HG02852 (cell line): ENCODE measurements around the gene MAP3K21.

Experiments used
- ATAC-seq: cut with Tn5 transposase; IDR thresholded peaks from one replicate; pipeline ENCODE4 v1.9.1; 2021; ENCODE audit warnings: mild to moderate bottlenecking, moderate library complexity; ENCODE audit not compliant: unreplicated experiment

The MAP3K21 gene

DNA sequence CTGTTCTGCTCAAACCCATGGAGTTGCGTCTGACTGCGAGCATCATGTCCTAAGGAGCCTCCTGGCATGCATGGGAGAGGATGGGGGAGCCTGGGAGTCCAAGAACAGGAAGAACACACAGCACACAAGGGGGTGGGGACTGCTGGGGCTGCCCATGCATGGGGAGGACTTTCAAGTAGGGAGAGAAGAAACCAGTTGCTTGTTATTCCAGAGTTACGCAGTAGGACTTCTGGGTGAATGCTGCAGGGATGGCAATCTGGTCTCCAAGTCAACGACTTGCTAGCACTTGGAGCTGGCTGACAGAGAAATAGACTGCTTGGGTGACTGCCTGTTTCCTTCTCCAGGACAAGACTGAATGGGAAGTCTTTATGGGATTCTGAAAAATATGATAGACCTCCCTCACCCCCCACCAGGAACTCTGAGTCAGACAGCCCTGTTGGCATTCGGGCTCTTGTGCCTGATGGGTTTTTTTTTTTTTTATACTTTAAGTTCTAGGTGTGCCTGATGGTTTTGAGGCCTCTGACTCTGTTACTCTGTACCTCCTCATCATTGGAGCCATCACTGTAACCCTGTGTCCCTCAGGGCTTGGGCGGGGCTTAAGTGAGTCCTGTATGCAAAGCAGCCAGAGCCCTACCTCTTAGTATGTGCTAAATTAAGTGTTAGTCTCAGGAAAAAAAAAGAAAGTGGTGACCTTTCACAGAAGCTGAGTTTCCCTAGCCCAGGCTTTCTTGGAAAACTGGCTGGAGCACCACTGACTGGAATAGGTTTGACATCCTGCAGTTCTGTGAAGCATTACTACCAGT, 30.3 kb downstream of the MAP3K21 start:
- no peak for ATAC-seq

DNA sequence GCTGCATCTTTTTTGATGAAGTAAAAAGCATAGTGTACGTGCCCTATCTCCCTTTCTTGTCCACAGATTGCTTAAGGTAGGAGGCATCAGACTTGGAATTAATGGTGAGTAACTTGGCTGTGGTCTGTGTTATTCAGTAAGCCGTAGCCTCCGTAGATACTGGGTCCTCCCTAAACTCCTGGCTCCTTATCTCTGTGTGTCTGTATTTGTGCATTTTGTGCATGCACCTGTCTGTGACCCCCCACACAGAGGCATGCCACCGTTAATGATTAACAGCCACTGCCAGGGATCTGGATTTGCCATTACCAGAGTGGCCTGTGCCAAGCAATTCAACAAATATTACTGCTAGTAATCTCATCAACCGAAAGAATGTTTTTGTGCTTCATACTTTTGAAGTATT, 31.9 kb downstream of the MAP3K21 start:
- no peak for ATAC-seq

DNA sequence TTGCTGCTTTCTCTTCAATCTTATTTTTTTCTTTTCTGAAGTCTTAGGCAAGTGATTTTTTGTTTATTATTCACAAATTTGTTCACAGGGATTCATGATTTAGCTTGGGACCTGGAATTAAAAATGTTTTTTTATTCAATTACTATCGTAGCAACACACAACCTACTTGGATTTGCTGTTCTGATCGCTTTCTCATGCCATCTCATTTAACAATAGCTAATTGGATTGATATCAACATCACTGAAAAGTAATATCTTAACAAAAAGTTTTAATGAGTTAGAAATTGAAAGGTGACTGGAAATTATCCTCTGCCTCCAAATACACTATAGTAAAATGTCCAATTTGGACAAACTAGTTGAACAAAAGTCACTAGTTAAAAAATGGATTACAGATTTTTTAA, 32.4 kb downstream of the MAP3K21 start:
- no peak for ATAC-seq

DNA sequence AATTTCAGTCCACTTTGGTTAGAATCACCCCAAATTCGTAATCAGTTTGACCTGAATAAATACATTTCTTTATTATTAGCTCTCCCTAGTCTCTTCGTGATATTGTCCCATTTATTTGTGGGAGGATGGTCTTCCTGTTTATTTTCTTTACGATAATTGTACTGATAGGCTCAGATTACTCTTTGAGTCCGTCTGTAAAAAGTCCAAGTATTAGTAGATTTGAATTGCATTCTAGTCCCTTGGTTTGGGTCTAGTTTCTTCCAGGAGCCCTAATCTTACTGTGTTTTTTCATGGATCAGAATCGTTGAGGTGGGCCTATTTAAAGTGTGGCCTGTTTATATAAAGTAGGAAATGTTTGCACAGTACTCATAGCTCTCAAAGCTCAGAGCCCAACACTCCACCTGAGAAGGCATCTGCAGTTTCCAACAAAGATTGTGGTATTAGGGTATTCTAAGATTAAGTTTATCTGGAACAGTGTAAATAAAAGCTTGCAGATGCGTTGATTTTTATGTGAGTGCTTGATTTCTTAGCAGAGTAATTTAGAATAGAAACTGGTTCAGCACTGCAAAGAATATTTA, 33.1 kb downstream of the MAP3K21 start:
- no peak for ATAC-seq

DNA sequence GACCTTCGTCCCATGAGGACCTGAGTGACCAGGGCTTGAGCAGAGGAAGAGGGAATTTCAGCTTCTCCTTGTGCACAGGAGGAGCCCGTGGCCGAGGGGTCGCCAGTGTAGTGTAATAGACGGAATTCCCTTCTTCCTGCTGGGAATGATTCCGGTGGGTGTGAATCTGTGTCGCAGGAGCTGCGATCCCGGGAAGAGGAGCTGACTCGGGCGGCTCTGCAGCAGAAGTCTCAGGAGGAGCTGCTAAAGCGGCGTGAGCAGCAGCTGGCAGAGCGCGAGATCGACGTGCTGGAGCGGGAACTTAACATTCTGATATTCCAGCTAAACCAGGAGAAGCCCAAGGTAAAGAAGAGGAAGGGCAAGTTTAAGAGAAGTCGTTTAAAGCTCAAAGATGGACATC, 34.4 kb downstream of the MAP3K21 start:
- no peak for ATAC-seq

DNA sequence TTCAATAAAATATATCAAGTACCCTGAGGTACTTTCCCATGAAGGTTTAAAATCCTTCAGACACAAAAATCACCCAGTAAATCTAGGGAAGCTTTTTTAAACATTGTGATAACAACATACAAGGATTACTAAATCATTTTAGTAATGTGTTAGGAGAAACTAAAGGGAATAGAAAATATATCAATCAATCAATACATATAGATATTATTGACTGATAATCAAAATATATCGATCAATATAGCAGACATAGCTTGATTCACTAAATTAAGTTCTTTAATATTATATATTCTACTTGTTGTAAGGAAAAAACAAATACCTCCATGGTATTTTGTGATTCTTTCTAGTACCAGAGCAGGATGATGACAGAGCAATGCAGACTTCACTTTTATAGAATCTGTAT, 35.2 kb downstream of the MAP3K21 start:
- no peak for ATAC-seq

DNA sequence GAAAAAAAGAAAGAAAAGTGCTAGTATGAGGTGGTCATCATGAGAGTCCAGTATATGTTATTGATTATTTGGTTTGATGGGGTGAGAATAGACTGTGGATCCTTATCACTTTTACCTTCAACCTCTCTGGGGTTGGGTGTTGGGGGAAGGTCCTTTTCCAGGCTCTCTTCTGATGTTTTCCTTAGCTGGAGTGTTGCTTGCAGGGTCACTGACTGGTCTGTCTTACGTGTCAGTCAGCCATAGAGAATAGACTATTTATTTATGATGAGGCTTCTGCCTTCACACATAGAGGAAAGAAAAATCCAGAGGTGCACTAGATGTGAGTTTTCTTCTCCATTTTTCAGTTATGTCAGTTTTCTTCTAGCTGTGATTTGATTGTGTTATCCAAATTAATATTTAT, 36.5 kb downstream of the MAP3K21 start:
- no peak for ATAC-seq

DNA sequence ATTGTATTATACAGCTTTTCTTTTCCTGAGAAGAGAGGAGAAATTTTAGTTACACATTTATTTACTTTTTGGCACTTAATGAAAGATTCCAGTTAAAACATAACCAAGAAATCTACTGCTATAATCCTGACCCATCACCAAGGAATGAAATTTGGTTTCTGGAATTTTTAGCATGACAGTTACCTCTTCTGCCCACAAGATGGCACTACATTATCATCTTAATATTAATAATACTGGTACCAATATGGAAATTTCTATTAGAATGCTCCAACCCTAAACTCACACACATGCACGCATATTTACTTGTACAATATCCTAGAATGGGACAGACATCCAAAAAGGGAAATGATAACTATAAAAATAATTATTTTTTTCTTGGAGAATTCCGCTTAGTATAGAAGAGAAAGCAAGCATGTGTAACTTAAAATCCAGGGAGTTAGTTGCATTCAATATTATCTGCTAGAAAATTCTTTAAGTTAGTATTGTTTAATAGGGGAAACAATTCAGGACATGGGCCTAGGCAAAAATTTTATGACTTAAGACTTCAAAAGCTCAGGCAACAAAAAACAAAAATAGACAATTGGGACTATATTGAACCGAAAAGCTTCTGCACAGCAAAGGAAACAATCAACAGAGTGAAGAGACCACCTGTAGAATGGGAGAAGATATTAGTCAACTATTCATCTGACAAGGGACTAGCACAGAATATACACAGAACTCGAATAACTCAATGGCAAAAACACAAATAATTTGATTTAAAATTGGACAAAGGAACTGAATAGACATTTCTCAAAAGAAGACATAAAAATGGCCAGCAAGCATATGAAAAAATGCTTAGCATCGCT, 37.4 kb downstream of the MAP3K21 start:
- no peak for ATAC-seq

DNA sequence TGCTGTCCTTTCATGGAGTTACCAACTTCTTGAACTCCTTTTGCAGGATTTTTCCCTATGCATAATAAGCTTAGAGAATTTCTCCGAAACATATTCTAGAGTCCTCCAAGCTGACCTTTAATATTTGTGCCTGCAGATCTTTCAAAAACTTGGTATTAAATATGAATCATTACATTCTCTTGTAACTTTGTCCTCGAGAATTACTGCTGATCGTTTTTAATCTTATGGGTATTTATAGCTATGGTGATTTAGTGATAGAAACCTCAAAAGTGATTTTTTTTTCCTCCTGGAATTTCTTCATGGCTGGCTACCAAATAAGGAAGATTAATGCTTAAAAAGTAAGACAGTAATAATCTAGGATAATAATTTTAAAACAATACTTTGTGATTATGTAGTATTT, 39.1 kb downstream of the MAP3K21 start:
- no peak for ATAC-seq

DNA sequence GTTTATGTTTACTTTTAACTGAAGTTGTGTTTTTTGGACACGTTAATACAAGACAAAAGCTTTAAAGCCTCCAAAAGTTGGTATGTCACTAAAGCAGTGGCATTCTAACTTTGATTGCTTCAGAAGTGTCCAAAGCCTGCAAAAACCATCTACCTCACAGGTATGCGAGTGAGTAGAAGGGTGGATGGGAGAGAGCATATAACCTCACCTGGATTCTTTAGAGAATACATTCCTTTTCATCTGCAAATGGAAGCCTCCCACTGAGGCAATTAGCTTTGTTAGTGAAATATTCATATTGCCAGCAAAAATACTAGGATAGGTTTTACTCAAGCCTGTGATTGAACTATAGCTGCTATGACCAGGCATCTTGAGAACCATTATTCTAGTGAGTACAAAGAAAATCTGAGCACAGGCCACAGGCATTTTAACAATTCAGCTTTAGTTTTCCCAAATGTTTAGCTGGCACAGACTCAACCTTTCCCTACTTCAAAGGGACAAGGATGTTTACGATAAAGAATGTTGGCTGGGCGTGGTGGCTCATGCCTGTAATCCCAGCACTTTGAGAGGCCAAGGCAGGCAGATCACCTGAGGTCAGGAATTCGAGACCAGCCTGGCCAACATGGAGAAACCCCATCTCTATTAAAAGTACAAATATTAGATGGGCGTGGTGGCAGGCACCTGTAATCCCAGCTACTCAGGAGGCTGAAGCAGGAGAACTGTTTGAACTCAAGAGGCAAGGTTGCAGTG, 39.7 kb downstream of the MAP3K21 start:
- no peak for ATAC-seq

DNA sequence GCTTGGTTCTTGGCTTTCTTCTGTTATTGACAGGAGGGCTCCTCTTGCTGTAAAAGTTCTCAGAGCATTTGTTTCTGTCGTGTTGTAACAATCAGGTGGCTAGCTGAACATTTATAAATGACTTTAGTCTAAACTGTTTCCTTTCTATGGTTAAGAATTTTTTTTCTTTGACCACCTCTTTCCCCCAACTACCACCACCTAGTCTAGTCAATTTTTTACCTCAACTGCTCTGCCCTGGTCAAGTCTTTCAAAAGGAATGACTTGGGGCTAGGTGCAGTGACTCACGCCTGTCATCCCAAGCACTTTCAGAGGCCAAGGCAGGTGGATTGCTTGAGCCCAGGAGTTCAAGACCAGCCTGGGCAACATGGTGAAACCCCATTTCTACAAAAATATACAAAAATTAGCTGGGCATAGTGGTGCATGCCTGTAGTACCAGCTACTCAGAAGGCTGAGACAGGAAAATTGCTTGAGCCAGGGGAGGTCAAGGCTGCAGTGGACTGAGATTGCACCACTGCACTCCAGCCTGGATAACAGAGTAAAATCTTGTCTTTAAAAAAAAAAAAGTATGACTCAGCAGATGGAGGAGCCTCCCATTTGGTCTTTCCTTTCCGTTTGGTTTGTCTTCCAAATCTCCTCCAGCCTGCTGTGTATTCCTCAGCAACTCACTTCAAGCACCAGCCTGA, 40.7 kb downstream of the MAP3K21 start:
- ATAC-seq: no peak

DNA sequence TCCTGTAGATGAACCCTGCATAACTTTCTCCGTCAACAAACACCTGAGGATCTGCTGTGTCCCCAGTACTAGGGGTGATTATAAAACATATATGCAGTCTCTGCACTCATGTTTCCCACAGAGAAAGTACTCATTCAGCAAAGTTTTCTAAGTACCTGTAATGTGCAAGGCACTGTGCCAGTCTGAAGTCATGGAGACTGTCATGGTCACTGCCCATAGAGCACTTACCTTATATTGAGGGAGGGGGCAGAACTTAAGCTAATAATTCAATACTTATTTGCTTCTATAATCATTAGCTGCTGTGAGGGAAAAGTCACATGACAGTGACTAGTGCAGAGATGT, 41.2 kb downstream of the MAP3K21 start:
- ATAC-seq: no peak

DNA sequence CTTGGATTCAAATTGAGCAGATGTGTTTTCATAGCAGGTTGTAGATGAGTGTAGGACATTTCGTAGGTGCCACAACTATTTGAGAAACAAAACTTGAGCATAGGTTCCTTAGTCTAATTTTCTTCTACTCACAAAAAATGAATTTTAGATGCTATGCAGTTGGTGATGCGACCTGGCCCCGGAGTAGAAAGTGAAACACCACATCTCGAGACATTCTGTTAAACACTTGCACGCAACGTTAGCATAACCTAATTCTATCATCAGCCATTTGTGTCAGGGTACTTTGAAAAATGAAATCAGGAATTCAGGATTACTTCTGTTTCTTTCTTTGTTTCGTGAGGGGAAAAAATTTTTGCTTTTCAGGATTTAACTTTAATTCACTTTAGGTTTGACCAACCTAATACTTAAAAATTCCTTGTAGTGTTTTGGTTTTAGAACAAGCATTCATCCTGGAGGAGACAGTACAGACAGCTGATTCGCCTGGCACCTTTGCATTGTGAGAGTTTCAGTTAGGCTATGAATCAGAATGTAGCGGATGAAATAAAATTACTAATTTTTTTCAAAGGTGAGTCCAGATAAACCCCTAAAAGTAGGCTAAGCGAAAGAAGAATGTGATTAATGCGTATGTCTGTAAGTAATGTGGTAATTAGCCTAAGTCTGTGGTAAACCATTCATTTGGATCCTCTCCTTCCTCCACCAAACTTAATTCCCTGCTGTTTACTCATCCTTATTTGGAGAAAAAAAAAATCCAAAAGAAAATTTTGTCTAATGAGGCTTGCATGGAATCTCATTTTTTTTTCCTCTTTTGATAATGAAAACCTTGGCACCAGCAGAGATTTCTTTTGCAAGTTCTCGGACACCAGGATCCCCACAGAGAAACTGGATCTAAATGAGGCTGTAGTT, 44.9 kb downstream of the MAP3K21 start:
- no peak for ATAC-seq

DNA sequence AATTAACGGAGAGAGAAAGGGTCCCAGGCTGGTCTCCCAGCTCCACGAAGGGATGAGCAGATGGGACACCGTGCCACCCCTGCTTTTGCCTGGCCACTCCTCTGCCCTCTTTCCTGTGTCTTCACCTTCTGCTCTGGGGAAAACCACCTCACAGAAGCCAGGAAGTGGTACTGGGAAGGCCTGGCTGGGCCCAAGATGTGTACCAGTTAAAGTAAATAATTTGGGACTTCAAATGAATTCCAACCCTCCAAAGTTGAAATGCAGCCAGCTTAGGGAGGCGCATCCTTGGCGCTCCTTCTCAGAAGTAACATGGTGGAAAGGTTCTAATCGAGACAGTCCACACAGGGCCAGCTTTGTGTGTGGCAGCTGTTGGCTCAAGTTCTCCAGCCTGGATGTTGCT, 45.7 kb downstream of the MAP3K21 start:
- ATAC-seq: no peak

DNA sequence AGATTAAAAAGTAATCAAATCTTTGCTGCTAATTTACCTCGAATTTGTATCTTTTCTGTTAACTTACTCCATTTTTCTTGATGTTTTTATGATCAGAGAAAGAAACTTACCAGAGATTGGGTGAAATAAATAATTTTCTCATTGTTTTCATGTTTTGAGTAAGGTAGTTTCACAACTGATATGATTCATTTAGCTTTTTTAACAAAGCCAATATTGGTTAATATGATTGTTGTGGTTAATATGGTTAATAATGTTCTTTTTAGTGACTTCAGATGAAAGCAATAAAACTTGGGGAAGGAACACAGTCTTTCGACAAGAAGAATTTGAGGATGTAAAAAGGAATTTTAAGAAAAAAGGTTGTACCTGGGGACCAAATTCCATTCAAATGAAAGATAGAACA, 48.1 kb downstream of the MAP3K21 start:
- no peak for ATAC-seq

DNA sequence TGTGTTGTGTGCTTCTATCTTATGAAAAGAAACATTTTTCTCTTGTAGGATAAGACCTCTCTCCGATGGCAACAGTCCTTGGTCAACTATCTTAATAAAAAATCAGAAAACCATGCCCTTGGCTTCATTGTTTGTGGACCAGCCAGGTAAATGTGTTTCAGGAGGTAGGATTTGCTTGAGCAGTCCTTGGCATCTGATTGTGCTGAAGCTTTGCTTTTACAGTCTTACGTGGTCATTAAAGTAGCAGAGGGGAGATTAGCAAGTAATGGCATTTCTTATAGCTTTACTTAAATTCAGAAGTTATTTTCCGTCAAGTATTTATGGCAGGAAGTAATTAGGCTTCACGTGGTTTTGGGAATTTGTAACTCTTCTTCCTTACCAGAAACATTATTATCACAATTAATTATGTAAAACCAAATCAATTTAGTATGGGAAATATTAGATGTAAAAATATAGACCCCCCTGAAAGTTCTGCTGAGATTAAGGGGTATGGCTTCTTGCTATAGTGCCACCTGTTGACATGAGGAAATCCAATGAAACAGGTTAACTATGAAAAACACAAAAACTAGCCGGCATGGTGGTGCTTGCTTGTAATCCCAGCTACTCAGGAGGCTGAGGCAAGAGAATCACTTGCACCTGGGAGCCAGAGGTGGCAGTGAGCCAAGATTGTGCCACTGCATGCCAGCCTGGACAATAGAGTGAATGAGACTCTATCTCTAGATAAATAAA, 49.0 kb downstream of the MAP3K21 start:
- ATAC-seq: no peak

DNA sequence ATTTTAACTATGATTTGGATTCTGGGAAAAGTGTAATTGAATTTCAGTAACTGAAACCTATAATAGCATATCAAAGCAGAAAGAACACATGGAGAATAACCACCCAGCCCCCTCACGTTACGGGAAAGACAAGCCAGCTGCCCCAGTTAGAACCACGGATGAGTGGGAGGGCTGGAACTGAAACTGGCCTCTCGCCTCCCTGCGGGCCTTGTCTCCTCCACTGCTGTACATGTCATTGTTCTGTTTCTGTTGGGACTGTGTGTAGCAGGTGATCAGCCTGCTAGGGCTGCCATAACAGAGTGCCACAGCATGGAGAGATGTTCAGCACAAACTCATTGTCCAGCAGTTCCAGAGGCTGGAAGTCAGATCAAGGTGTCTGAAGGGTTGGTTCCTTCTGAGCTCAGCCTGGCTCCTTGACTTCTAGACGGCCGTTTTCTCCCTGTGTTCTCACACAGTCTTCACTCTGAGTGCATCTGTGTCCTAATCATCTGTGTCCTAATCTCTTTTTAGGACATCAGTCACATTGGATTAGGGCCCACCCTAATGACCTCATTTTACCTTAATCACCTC, 52.4 kb downstream of the MAP3K21 start:
- ATAC-seq: peak; percentile 86

DNA sequence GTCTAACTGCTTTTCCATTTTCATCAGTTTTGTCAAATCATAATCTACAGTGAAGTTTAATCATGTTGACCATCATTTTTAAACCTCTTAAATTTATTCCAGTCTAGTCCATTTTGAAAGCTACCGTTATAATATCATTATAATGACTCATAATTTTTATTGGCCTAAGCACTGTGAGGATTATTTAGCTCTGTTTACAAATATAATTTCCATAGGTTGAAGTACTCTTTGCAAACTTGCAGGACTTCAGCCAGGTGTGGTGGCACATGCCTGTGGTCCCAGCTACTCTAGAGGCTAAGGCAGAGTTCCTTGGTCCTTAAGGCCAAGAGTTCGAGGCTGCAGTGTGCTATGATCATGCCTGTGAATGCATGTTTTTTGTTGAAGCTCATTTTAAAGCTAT, 54.3 kb downstream of the MAP3K21 start:
- ATAC-seq: no peak

DNA sequence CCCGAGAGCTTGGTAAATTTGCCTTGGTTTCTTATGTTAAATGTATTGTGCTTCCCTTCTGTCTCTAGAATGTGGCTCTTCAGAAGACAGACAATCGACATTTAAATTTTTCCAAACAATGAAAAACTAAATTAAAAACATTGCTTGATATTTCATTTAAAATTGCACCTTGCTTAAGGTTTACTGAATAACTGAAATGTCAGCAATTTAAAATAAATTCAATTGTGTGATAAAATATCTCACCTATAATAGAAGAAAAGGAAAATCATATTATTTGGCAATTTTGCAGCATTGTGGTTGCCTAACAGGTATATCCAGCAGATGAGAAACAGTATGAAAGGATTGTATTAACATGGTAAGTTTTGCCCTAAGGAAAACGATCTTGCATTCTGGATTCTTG, 56.5 kb downstream of the MAP3K21 start:
- no peak for ATAC-seq
